ENCODE measurements around the gene ASPM.

DNA sequence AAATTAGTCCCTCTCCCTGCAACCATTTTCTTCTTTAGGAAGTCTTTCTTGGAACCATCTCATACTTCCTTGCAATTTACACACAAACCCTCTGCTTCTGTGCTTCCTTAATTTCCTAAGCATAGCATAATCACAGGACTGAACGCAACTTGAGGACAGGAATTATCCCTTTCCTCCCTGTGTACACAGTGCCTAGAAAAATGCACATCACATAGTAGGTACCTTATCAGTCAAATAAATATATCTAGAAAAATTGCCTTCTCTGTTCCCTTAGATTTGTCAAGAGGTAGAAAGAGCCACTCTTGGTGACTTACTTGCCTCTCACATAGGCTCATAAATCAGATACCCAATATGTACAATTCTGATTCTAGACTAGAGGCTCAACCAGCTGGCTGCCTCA is 4.9 kb downstream of the ASPM start:
- TF ChIP-seq ZNF274 (IDR thresholded peaks at IDR 0.05; ENCODE audit: low read depth, low read length) (no peak), YY1 (IDR thresholded peaks at IDR 0.05; ENCODE audit: insufficient read depth, insufficient read length) (no peak), SUZ12 (IDR thresholded peaks at IDR 0.05; ENCODE audit: extremely low read depth, insufficient read depth, insufficient read length) (no peak)
